ENCODE data around the gene PPIE. TPM values are rescaled to one million over a fixed set of nuclear protein-coding genes. Genes with fewer than 3 reads are reported as not detected.
"Not testable (repeated sequence)": the region's sequence is repeated elsewhere in the genome, so short reads cannot be mapped to it uniquely, and the experiment has no call there.

Gene PPIE
- polyA plus RNA-seq, 6 donors from 2014 or later: 52.8 to 118 (median 82.0) TPM

DNA sequence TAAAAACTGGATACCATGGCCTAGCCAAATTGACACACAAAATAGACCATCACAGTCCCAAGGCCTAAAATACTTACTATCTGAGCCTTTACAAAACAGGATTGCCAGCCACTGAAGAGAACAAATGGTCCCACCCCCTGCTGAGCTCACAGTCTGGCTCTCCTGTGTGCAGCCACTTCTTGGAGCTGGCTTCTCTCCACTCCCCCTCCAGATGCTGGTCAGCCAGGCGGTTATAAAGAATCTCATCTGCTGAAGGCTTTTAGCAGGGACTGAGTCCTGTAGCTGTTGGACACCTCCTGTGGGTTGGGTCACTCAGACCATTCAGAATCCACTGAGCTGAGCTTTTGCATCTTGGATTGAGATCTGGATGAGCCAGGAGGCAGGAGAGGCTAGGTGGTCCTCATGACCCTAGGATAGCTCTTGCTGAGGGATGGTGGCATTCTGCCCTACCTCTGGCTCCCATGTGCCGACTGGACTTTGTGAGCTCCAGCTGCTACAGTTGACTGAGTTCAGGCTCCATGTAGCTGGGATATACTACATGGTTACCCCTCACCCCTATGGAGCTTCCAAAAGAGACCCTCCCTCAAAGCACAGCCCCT lies 16.3 kb downstream of the PPIE start:
- peak overlapping the region in 2 of 6 donors; percentile 12 to 32 for H3K27ac Mint-ChIP-seq
- no peaks in the 10 kb centered on the region for H3K9me3 Mint-ChIP-seq
- H3K4me3 Mint-ChIP-seq: no peak overlapping the region
- ATAC-seq (ENCODE audit: low read depth in 2 of 2): no peak
- no peaks in the 10 kb centered on the region for H3K27me3 Mint-ChIP-seq
- no peak for DNase-seq
- peaks cover 0 to 10% (median 0%) of the 10 kb centered on the region in 3 donors for H3K4me1 Mint-ChIP-seq
- peaks cover 32 to 41% of the 10 kb centered on the region in 2 donors for H3K36me3 Mint-ChIP-seq

DNA sequence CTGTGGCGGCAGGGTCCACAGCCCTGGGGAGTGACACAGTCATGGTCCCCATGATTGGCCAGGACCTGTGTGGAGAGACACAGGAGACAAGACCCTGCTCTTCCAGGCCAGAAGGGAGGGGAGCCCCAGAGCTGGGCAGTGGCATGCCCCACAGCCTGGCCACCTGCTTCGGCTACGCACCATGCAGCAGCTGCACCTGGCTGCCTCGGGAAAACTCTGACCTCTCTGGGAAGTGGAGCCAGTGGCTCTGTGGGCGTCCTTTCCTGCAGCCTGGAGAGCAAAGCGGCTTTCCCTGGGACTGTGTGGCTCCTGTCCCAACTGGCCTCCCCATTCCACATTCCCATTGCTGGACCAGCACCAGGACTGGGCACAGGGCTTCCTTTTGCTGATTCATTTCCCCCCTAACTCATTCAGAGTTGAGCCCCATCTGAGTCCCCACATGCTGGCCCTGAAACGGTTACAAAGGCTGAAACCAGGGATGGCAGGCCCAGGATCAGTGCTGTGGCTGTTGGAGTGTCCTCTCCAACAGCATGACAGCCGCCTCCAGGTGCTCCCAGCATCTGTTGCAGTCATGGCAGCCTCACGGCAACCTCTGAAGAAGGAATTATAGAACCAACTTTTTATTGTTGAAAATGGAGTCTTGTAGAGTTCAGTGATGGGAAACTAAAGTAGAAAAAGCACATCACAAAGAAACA lies 17.4 kb downstream of the PPIE start:
- DNase-seq: no peak
- Mint-ChIP-seq H3K4me3 (no peak overlapping the region), H3K27me3 (no peaks in the 10 kb centered on the region), H3K36me3 (peaks cover 22 to 33% of the 10 kb centered on the region in 2 donors), H3K9me3 (no peaks in the 10 kb centered on the region), H3K27ac (peak overlapping the region in 2 of 6 donors; percentile 20 to 61), H3K4me1 (peaks cover 0 to 7% (median 0%) of the 10 kb centered on the region in 3 donors)
- no peak for ATAC-seq (ENCODE audit: low read depth in 2 of 2)

DNA sequence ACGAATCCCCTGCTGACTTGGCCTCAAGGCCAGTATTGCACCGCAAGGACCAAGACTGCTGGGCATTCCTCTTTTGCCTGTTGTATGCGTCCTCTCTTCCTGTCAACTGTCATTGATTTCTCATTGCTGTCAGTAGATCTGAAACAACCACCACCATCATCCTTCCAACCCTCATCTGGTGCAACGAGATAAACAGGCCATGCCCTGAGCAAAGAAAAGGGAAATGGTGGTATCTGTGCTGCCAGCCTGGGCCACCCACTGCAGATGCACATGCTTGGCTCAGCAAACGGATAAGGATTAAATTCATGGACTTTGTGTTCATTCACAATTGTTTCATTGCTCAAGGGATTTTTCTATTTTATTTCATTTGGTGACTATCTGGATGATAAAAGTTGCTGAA lies 18.8 kb downstream of the PPIE start:
- Mint-ChIP-seq H3K4me1 (peaks cover 0 to 4% (median 0%) of the 10 kb centered on the region in 3 donors), H3K27me3 (no peaks in the 10 kb centered on the region), H3K27ac (no peak overlapping the region), H3K4me3 (no peak overlapping the region), H3K9me3 (no peaks in the 10 kb centered on the region), H3K36me3 (peaks cover 15 to 32% of the 10 kb centered on the region in 2 donors)
- DNase-seq: no peak
- no peak for ATAC-seq (ENCODE audit: low read depth in 2 of 2)

DNA sequence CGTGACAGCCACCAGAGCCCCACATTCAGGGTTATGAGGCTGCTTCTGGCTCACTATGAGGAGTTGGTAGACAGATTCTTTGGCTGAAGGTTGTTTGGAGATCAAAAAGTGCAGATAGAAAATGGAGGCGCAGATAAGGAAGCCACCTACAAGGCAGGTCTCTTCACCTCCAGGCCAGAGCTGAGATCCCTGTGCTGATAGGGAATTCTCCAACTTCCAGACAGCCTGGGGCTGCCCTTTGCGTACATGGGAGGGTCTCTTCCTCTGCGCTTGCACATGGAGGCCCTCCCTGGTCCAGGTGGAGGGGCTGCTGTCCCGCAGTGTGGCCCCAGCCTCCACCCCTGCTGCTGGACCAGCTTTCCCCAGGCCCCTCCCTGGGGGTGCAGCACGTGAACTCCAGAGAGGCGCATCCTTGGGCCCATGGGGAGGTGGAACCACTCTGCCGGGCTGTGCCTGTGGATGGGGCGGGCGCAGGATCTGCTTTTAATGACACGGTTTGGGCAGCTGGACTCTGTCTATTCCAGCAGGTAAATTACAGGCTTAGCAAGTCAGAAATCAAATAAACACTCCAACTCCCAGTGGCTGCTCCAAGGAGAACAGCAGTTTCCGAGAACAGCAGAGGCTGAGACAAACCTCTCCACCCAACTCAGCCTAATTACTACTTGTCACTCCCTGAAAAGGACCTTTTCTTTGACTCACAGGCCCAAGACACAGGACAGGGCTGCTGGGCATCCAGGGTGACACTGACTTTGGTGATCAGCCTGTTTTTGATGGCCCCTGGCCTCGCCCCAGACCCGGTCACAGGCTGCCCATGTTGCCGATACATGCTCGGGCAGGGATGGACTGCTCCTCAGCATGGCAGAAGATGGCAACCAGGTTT lies 20.1 kb downstream of the PPIE start:
- Mint-ChIP-seq H3K4me3 (no peak overlapping the region), H3K27ac (peak overlapping the region in 1 of 6 donors; percentile 37), H3K27me3 (no peaks in the 10 kb centered on the region), H3K36me3 (peaks cover 8 to 27% of the 10 kb centered on the region in 2 donors), H3K9me3 (no peaks in the 10 kb centered on the region), H3K4me1 (peaks cover 0 to 4% (median 0%) of the 10 kb centered on the region in 3 donors)
- no peak for ATAC-seq (ENCODE audit: low read depth in 2 of 2)
- no peak for DNase-seq

DNA sequence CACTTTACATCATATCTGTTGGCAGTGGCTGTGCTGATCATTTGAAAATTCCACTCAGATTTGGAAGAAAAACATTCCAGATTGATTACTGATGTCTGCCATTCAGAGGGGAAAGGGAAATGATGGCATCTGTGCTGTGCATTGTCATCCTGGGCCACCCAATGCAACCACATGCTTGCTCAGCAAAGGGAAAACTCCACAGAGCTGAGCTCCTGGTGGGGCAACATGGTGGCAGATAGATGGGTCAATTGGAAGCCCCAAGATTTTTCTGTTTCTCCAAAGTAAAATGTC lies 20.7 kb downstream of the PPIE start:
- DNase-seq (no peak), ATAC-seq (ENCODE audit: low read depth in 2 of 2) (no peak)
- Mint-ChIP-seq H3K9me3 (no peaks in the 10 kb centered on the region), H3K4me3 (no peak overlapping the region), H3K27me3 (no peaks in the 10 kb centered on the region), H3K4me1 (peaks cover 0 to 4% (median 0%) of the 10 kb centered on the region in 3 donors), H3K36me3 (peaks cover 7 to 22% of the 10 kb centered on the region in 2 donors), H3K27ac (no peak overlapping the region)

DNA sequence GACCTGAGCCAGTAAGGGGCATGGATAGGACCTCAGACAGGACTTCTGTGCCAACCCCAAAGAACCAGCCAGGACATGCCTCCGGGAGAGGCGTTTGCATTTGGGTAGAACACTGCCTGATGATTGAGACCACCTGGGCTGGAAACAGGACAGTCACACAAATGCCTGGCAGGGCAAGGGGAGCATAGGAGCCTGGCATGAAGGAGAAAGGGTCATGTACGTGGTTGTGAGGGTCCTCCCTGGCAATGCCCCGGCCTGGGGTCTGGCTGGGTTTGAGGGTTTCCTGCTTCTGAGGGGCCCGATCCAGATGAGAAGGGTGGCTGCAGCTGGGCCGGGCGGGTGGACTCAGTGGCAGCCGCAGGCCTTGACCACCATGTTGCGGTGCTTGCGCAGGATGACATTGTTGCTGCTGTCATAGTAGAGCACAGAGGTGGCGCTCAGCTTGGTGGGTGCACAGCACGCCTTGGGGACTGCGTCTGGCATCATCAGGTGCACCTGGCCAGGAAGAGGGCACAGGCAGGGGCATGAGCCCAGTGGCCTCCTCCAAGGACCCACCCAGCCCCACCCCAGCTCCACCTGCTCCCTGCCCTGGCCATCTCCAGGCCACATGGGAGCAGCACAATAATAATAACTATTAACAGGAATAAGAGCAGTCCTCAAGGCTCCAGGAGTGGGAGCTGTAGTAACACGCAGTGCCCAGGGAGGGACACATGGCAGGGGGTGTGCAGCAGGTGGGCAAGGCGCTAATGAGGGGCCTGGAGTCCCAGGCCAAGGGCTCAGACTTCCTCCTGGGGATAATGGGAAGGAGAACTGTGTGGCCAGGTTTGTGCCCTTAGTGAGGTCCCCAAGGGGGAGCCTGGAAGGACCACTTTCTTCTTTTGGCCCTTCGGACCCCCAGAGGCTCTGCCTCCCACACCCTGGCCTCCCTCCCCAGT lies 21.7 kb downstream of the PPIE start:
- Mint-ChIP-seq H3K4me3 (no peak overlapping the region), H3K4me1 (peaks cover 0 to 4% (median 0%) of the 10 kb centered on the region in 3 donors), H3K27me3 (no peaks in the 10 kb centered on the region), H3K9me3 (no peaks in the 10 kb centered on the region), H3K36me3 (peaks cover 7 to 22% of the 10 kb centered on the region in 2 donors), H3K27ac (peak overlapping the region in 1 of 6 donors; percentile 74)
- no peak for DNase-seq
- no peak for ATAC-seq (ENCODE audit: low read depth in 2 of 2)

DNA sequence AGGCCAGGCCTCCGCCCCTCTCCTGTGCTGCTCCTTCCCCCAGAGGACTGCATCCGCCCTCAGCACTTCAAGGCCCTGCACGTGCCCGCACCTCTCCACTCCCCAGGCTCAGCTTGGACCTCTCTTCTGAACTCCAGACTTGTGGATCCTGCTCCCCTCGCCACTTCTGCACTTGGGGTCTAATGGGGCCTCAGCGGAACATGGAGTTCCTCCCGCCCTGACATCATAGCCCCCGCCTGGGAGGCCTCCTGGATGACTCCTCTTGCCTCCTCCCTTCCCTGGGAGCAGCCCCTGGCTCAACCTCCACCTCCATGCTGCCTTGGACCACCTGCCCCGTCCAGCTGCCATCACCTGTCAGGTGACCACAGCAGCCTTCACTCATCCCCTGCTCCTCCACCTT lies 22.3 kb downstream of the PPIE start:
- Mint-ChIP-seq H3K4me3 (peak overlapping the region in 1 of 8 donors; percentile 41), H3K9me3 (no peaks in the 10 kb centered on the region), H3K27ac (peak overlapping the region in 3 of 6 donors; percentile 49 to 74 (median 50)), H3K27me3 (no peaks in the 10 kb centered on the region), H3K4me1 (peaks cover 0 to 4% (median 0%) of the 10 kb centered on the region in 3 donors), H3K36me3 (peaks cover 6 to 22% of the 10 kb centered on the region in 2 donors)
- no peak for DNase-seq
- no peak for ATAC-seq (ENCODE audit: low read depth in 2 of 2)

DNA sequence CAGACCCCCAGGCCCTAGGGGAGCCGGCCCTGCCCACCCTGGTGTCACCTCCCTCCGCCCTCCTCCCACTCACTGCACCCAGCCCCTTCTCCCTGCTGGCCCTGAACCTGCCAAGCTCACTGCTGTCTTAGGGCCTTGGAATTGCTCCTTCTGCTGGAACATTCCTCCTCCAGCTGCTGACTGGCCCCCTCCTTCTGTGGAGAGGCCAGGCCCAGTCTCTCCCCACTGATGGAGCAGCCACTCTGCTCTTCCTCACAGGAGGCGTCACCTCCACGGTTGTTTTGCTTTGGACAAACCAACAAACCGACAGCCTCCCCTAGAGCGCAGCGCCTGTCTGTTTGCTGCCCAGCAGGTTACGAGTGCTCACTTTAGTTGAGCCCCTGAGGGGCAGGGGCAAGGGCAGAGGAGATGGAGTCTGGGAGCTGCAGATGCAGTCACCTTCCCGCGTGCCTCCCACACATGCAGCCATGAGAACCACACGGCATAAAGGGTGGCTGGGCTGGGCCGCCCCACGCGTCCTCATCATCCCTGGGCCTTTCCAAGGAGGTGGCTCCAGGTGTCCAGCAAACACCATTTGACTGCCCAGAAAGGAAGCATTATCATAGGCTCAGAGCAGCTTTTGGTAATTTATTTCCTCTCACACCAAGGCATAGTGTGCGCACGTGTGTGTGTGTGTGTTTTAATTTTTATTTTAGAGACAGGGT lies 23.0 kb downstream of the PPIE start:
- ATAC-seq (ENCODE audit: low read depth in 2 of 2) (no peak), DNase-seq (no peak)
- Mint-ChIP-seq H3K27me3 (no peaks in the 10 kb centered on the region), H3K4me3 (peak overlapping the region in 1 of 8 donors; percentile 25), H3K27ac (peak overlapping the region in 3 of 6 donors; percentile 14 to 74 (median 26)), H3K4me1 (peaks cover 0 to 4% (median 0%) of the 10 kb centered on the region in 3 donors), H3K9me3 (no peaks in the 10 kb centered on the region), H3K36me3 (peaks cover 0 to 18% of the 10 kb centered on the region in 2 donors)

DNA sequence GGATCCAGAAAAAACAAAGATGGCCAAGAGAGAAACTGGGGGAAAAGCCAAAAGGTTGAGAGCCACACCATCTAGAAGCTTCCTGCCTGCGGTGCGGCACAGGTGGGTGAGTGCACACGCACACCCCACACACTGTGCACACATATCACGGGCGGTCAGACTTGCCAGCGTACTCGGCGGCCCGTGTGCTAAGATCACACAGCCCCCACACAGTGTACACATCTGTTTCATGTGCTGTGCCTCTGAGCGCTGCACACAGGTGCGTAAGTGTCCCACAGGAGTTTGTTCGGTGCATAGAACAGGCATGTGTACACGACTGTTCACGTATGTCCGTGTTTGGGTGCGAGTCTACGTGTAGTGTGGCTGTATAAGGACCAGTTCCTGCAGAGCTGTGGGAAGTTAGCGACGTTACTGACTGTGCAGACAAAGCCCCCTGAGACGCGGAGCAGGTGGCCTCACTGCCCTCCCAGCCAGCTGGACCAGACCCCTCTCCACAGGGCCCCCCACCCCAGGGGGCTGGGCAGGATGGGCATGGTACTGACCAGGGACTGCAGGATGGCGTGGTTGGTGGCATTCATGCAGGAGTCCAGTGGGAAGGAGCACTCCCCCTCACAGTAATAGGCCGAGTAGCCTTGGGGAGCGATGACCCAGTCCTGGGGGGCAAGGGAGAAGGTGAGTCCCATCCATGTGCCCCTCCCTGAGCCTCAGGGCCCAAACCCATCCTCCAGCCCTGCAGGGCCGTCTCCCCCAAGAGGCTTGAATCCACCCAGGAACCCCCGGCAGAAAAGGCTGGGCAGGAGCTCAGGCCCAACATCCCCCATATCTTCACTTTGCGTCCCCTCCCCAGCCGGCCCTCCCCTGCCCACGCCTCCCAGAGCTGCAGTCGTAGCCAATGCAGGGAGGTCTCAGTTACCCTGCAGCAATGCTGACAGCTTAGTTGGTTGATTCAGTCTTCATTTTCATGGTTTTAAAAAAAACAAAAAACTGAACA lies 24.2 kb downstream of the PPIE start:
- DNase-seq: no peak
- no peak for ATAC-seq (ENCODE audit: low read depth in 2 of 2)
- no peaks in the 10 kb centered on the region for H3K27me3 Mint-ChIP-seq
- peak overlapping the region in 2 of 6 donors; percentile 74 to 79 for H3K27ac Mint-ChIP-seq
- no peaks in the 10 kb centered on the region for H3K9me3 Mint-ChIP-seq
- H3K36me3 Mint-ChIP-seq: peaks cover 0 to 11% of the 10 kb centered on the region in 2 donors
- no peak overlapping the region for H3K4me3 Mint-ChIP-seq
- peaks cover 0 to 4% (median 0%) of the 10 kb centered on the region in 3 donors for H3K4me1 Mint-ChIP-seq

DNA sequence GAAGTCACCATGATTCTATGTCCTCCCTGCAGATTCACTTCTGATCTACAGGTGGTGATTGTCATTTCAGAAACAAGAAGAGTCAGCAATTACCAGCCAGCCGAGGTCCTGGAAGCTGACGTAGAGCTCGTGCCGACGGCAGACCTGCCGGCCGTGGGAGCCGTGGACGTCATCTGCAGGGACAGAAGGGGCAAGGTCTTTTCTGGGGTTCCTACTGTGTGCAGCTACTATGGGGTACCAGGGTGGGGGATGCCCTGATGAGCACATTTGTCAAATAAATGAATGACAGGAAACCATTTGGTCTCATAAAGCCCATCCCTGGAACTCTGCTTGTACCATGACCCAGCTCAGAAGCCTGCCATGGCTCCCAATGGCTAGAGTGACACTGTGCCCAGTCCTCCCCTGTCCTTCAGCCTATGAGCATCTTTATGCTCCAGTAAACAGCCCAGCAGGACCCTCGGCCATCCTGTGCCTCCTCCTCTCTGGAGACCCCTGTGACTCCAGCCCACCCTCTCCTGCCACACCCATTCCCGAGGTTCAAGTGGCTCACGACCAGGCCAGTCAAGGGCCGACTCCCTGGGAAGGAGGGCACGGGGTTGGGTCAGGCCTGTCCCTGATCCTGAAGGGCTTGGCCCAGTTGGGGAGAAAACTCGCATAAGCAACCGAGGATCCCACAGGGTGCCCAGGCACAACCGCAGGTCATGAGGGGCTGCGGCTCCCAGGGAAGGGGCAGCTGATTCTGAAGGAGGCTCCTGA lies 25.1 kb downstream of the PPIE start:
- not testable (repeated sequence) for H3K4me3 Mint-ChIP-seq

DNA sequence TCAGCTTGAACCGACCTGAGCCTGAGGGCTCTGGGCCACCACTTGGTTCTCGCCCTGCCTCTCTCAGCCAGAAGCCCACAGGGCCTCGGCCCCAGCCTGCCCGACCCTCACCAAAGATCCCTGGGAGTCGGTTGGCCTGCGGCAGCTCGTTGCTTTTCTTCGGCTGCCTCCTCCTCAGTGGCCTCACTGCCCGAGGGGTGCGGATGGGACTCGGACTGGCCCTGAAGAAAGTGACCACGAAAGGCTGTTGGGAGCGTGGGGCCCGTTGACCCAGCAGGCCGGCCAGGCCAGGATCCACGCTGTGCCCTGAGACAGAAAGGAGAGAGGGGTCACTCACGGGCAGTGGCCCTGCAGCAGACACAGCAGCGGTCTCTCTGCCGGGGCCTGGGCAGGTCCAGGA lies 25.8 kb downstream of the PPIE start:
- H3K27me3 Mint-ChIP-seq; H3K9me3 Mint-ChIP-seq; ATAC-seq (ENCODE audit: low read depth in 2 of 2); H3K36me3 Mint-ChIP-seq; H3K27ac Mint-ChIP-seq; H3K4me3 Mint-ChIP-seq; H3K4me1 Mint-ChIP-seq; DNase-seq: not testable (repeated sequence)

More for the DNA sequence above, 25.1 kb downstream of the PPIE start:
- H3K9me3 Mint-ChIP-seq; H3K4me1 Mint-ChIP-seq; ATAC-seq (ENCODE audit: low read depth in 2 of 2); DNase-seq; H3K27ac Mint-ChIP-seq; H3K27me3 Mint-ChIP-seq: not testable (repeated sequence)
- peaks cover 0 to 10% of the 10 kb centered on the region in 2 donors for H3K36me3 Mint-ChIP-seq

All from naive B cell (primary cell).